Dermis blood vessel endothelial cell (primary cell): Measurements from ENCODE around the gene PIP4K2C. TPM values are rescaled to one million over a fixed set of nuclear protein-coding genes. Genes with fewer than 3 reads are reported as not detected.
"Not testable (repeated sequence)": the region's sequence is repeated elsewhere in the genome, so short reads cannot be mapped to it uniquely, and the experiment has no call there.

Experiments
- DNase-seq: peaks from one replicate; pipeline ENCODE4 v3.0.0; 2010
- total RNA-seq: library from RNA; depleted of rRNA; stranded (reverse); fragments of >200 nt; gene quantifications from 2 replicates; pipeline ENCODE4 v1.2.3, GENCODE V29; 2014

PIP4K2C gene
- total RNA-seq, 1 donor from 2014 or later, result 10.2 TPM

DNA sequence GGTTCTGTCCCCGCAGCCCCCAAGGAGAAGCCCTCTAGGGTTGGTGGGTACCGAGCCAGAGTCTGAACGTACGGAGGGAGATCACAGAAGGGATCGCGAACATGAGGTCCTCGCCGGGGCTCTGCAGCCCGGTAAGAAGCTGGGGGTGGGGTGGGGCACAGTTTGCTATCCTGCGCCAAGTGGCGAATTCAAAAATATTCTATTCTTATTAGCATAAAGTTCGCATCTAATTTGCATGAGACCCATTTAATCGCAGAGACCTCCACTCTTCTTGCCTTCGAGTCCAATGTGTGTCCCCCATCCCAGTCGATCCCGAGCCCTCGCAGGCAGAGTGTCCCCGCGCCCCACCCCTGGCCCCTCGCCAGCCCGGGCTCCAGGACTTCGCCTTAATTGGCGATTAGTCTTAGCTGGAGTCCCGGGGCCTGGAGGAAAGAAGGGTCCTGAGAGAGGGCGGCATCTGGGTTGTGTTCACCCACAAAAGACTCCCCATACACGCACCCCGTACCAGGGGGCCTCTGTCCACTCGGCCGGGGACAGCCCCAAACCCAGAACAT, 19.6 kb downstream of the PIP4K2C start:
- DNase-seq, result no peak

DNA sequence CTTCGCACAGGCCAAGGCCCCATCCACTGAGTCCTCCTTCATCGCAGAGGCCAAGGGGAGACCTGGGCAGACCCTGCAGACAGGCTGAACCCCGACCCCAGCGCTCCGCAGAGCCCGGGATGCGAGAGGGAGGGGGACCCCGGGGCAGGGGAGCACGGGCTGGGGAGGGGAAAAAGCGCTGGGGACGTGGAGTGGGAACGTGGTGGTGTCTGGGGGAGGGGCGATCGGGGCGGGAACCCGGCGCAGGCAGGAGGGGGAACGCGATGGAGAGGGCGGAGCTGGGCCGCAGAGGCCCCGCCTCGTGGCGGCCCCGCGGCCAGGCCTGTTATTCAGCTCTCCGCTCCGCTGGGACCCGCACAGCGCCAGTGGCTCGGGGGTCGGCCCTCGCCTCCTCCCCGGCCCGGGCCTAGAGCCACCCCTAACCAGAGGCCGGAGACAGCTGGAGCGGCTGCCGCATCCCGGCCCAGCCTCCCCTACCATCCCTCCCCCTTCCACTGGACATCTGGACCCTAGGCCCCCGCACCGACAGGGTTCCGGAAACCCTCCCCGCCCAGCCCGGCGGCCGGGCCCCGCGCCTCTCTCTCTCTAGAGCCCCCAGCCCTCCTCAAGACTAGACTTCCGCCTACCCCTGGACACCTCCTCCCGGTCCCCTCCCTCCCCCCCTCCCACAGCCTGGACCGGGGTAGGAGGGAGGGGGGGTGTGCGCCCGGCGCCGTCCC, 20.3 kb downstream of the PIP4K2C start, which contains the start of gene ARHGEF25:
Gene ARHGEF25 (plus strand): TSS at position 328 of the 719 bp plus-strand sequence. CDS start 460 bp downstream, outside the sequence.
- no peak for DNase-seq

DNA sequence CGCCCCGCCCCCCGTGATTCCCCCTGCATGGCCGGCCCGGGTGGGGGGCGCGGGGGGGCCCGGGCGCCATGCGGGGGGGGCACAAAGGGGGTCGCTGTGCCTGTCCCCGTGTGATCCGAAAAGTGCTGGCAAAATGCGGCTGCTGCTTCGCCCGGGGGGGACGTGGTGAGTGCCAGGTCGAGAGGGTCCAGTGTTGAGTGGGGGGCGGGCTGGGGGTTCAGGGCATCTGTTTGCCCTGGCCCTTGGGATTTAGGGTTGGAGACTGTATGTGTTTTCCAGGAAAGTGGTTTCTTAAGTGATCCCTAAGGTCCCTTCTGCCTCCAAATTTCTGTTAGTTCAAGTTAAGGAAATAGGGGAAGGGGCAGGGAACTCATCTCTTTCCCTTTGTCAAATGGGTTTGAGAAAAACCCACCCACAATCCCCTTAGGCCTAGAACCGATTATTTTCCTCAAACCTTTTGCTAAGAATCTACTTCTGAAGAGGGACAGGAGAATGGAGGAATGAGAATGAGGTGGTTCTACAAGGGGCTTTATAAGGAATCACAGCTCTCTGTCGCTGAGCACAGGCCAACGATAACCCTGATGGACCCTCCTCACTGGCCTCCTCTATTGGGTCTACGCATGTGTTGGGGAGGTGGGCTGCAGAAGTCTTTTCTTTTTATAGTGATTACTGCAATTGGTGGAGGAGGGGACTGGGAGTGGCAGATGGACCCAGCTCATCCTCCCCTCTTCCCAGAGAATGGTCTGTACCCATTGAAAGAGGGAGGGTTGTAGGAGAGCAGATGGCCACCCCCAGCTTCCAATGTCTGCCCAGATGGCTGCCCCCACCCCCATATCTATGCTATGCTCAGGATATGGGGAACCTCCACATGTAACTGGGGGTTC, 21.1 kb downstream of the PIP4K2C start:
- DNase-seq, result no peak

DNA sequence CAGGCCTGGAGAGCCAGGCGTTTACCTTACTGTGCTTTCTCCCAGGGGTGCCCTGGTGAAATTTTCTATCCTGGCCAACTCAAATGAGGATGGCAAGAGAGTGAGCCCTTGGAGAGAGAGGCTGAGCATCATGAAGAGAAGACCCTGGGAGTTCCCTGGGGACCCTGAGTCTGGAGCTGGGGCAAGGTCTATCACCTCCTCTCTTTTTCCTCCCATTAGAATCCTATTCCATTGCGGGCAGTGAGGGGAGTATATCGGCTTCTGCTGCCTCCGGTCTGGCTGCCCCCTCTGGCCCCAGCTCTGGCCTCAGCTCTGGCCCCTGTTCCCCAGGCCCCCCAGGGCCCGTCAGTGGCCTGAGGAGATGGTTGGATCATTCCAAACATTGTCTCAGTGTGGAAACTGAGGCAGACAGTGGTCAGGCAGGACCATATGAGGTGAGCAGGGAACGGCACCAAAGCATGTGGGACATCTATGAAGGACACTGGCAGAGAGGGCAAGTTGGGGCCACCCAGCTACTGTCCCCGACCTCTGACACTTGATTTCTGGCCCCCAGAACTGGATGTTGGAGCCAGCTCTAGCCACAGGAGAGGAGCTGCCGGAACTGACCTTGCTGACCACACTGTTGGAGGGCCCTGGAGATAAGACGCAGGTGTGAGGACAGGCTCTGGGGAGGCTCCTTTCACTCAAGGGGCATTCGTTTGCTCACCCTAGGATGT, 21.9 kb downstream of the PIP4K2C start:
- DNase-seq, result no peak

DNA sequence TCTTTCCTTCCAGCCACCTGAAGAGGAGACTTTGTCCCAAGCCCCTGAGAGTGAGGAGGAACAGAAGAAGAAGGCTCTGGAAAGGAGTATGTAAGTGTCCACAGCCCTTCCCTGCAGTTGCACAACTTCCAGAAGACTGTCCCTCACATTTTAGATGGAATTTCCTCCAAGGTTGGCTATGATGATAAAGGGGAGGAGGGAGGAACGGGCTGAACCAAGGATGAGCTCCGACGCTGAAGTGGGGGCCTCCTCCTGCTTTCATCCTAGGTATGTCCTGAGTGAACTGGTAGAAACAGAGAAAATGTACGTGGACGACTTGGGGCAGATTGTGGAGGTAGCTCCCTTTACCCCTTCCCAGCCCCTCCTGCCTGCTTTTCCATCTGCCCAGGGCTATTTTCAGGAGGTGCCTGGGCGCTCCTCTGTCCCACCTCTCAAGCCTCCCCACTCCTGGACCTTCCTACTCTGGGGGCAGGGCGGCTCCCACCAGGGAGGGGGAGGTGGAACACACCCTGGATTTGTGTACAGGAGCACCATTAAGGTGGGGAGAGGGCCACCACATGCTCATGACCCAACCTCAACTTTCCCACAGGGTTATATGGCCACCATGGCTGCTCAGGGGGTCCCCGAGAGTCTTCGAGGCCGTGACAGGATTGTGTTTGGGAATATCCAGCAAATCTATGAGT, 22.6 kb downstream of the PIP4K2C start:
- DNase-seq, result no peak

DNA sequence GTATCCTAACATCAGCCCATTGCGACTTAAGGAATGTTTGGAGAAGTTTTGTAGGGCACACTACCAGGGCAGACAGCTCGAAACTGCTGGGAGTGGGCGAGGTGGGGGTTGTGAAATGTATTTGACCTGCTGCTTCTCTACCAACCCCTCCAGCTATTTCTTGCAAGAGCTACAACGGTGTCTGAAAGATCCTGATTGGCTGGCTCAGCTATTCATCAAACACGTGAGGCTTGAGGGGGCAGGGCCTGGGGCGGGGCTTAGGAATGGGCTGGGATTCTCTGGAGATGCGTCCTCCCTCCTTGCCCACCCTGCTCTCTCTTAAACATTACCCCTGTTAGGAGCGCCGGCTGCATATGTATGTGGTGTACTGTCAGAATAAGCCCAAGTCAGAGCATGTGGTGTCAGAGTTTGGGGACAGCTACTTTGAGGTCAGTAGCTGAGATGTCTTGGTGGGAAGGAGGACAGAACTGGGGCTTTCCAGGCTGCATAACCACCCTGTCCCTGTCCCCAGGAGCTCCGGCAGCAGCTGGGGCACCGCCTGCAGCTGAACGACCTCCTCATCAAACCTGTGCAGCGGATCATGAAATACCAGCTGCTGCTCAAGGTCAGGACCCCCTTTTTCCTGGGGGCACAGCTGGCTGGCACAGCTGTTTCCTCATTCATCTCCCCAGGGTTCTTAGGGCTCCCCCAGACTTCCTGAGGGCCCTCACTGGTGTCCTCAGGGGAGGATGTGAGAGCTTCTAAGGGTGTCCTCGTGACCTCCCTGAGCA, 23.4 kb downstream of the PIP4K2C start:
- DNase-seq, result peak; percentile 19

DNA sequence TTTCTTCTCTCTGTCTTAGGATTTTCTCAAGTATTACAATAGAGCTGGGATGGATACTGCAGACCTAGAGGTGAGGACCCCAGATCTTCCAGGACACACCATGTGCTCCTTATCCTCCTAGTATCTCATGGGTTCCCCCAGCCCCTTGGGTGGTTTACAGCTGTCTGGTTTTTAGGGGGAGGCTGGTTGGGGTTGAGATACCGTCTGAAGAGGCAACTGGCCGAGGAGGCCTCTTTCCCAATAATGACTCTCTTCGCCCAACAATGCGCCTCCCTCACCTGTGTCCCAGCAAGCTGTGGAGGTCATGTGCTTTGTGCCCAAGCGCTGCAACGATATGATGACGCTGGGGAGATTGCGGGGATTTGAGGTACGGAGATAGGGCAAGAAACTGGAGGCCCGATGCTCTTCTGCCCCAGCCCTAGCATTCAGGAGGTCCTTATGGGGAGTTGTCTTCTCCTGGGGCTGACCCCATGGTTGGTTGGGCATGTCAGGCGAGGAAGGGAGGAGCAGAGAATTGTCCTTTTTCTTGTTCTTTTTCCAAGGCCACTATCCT, 24.0 kb downstream of the PIP4K2C start:
- no peak for DNase-seq

DNA sequence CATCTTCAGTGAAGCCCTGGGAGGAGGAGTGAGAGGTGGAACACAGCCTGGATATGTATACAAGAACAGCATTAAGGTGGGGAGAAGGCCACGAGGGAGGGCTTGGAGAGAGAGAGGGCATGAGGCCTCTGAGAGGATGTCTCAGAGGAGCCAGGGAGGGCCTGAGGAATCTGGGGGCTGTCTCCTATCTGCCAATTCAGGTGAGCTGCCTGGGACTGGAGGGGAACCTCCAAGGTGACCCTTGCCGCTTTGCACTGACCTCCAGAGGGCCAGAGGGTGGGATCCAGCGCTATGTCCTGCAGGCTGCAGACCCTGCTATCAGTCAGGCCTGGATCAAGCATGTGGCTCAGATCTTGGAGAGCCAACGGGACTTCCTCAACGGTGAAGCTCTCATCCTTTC, 24.6 kb downstream of the PIP4K2C start:
- no peak for DNase-seq

DNA sequence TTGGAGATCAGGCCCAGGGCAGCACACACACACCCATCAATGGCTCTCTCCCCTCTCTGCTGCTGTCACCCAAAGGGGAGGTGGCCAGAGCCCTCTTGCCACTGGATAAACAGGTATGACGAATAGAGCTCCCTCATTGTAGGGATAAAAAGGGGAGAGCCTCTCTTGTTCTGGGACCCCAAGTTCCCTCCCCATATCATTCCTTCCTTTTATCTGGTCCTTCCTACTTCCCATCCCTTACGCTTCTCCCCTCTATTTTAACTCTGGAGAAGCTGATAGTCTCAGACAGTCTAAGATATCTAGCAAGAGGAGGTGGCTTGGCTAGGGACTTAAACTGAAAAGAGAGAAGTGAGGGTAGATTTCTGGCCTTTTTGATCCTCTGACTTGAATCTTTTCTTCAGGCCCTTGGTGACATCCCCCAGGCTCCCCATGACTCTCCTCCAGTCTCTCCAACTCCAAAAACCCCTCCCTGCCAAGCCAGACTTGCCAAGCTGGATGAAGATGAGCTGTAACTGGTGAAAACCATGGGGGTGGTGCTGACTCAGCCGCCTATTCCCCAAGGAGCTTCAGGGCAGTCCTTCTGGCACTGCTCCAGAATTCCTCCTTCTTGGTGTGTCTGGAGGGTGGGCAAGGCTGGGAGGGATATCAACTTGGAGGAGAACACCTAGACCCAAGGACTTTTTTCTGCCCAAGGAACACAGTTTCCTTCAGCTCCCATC, 25.6 kb downstream of the PIP4K2C start:
- no peak for DNase-seq

DNA sequence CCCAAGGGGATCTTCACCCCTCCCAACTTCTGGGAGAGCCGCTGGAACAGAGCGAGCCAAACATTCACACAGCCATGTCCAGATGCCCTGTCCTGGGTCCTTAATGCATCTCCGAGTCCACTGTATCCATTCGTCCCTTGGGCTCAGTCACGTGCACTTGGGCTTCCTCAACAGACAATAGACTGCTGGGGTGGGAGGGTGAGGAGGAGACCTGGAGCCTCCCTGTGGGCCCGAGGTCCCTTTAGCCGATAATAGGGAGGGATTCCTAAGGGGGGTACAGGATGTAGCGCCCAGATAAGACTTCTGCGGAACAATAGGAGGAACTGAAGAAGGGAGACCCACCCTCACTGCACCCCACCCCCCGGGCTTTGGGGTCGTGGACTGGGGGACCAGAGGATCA, 26.9 kb downstream of the PIP4K2C start:
- no peak for DNase-seq

DNA sequence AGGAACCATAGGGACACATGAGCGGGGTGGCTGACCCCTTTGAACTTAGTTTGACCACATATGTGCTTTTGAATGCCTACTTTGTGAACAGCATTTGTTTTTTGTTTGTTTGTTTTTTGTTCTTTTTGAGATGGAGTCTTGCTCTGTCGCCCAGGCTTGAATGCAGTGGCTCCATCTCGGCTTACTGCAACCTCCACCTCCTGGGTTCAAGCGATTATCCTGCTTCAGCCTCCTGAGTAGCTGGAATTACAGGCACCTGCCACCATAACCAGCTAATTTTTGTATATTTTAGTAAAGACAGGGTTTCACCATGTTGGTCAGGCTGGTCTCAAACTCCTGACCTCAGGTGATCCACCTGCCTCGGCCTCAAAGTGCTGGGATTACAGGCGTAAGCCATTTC, 27.4 kb downstream of the PIP4K2C start:
- not testable (repeated sequence) for DNase-seq

DNA sequence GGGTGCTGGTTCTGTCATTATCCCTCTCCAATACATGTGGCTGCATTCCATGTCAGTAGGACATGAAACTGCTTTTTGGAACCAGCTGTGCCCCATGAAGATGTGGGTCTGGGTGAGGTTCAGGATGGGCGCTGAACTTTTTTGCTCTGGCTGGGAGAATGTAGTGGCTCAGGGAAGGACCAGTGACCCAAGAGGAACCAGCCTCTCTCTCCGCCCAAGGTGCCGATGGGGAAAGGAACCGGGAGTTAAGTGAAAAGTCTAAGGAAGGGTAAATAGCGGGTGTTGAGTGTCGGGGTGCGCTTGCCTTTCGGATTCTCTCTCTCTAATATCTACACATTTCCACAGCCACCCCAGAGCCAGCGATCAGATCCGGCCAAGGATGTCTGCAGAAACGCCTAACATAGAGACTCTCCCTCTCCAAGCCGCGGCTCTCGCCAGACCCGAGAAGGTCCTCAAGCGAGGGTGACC, 28.0 kb downstream of the PIP4K2C start:
- no peak for DNase-seq

DNA sequence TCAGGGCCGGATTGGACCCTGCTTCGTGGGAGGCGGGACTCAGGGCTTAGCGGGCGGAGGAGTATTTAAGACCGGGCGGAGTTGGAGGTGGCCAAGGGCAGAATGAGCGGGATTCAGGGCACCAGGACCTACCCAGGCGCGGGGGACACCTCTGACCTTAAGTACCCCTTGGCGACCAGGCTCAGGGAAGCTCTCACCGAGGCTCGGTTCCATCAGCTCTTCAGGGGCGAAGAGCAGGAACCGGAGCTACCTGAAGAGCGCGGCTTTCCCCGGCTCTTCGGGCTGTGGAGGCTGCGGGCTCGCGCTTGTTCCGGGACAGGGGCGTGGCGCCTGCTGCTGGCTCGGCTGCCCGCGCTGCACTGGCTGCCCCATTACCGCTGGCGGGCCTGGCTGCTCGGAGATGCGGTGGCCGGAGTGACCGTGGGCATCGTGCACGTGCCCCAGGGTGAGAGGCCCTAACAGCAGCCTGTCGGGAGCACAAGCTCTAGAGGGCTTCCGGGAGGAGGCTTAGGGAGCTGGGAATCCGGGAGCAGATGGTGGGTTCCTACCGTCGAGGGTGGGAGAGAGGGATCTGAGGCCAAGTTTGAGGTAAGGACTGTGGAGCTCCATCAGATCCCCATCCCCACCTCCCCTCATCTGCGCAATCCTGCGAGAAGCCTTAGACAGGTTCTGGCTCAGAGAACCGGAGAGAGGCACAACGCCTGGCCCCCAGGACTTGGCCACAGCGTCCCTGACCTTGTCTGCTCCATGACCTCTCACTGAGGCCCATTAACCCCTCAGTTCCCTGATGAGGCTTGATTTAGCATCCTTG, 28.6 kb downstream of the PIP4K2C start:
- DNase-seq, result no peak

DNA sequence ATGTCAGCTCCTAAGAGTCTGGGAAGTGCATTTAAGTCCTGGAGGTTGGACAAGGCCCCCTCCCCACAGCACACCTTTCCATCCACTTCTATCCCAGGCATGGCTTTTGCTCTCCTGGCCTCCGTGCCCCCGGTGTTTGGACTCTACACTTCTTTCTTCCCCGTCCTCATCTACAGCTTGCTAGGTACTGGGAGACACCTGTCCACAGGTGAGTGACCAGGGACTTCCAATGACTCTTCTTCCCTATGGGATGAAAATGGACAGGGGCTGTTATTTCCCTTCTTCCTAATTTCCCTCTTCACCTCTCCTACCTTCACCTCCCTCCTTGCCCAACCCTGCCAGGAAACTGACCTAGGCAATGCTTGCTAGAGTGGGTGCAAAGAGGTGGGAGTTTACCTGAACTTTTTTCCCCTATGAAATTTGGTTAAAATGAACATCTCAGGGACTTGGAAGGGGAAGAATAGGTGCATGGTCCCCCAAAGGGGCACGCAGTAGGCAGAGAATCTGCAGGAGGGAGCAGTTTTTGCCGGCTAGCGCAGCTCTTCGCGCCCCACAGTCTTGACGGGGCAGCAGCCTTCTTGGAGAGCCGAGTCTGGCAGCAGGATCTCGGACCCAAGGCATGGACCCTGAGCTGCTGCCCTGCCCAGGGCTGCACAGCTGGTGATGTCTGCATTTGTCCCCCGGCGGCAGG, 29.4 kb downstream of the PIP4K2C start:
- no peak for DNase-seq

DNA sequence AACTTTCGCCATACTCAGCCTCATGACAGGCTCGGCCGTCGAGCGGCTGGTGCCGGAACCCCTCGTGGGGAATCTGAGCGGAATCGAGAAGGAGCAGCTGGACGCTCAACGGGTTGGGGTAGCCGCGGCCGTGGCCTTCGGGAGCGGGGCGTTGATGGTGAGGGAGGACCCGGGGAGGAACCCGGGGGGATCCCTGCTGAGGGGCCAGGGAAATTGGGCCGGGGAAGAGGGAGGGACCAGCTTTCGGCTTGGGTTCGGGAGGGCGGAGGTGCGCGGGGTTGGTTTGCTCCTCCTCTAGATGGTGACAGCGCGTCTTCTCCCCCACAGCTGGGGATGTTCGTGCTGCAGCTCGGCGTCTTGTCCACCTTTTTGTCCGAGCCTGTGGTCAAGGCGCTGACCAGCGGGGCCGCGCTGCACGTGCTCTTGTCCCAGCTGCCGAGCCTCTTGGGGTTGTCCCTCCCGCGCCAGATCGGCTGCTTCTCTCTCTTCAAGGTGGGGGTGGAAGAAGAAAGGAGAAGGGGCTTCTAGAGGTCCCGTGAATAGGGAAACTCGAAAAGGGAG, 30.0 kb downstream of the PIP4K2C start:
- DNase-seq, result no peak

DNA sequence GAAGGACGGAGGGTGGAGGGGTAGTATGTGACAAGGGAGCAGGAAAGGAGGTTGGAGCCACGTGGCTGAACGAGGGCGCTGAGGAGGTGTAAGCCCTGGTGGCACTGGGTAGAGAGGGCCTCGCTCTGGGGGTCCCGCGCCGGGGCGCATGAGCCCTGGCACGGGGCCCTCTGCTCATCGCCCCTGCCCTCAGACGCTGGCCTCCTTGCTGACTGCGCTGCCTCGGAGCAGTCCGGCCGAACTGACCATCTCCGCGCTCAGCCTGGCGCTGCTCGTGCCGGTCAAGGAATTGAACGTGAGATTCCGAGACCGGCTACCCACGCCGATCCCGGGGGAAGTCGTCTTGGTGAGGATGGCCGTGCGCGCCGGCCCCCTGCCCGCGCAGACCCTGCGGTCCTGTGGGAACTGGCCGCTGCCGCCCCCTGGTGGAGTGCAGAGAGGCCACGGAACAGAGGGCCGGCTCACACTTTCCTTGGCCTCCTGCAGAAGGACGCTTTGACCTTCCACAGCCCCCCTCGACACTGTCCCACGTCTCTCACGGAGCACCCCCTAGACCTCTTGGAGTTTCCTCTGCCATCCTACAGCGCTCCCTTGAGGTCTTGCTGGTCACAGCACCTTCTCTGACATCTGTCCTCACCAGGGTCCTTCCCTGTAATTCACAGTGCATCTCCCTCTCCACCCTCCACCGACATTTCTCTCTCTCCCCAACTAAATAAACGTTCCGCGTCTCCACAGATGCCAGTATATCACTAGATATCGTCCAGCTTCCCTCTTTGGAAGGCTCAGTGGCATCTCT, 30.7 kb downstream of the PIP4K2C start:
- DNase-seq, result peak; percentile 54
